IMR-90 (cell line): ENCODE measurements around the gene LAPTM5. TPM values are rescaled to one million over a fixed set of nuclear protein-coding genes. Genes with fewer than 3 reads are reported as not detected.

Experiments
- ATAC-seq: fragments of 200-7000 bp; cut with Tn5 transposase; 2 replicates; pipeline ENCODE4 v1.9.1; 2020; ENCODE audit warnings: low read depth, mild to moderate bottlenecking, moderate library complexity
- BruUV-seq: library from RNA; stranded (reverse); fragments of 400-500 nt; replicated peaks from 2 replicates; lab custom pipeline; 2021; lab: Mats Ljungman, UMichigan
- CTCF ChIA-PET: fragments of 300-600 bp; formaldehyde crosslinking; extraction: SDS; loops from one replicate; lab custom pipeline; 2021; ENCODE audit warnings: antibody characterized with exemption; lab: Yijun Ruan, JAX
- POLR2A ChIA-PET: fragments of 300-600 bp; sonication (Branson Sonifier 250); formaldehyde crosslinking; loops from one replicate; lab custom pipeline; 2022; ENCODE audit warnings: antibody characterized with exemption; ENCODE audit not compliant: unreplicated experiment; lab: Charles Lee
- DNase-seq: peaks from one replicate; pipeline ENCODE4 v3.0.0; 2013
- H2AFZ ChIP-seq: replicated peaks from 2 replicates; pipeline ENCODE3; 2013; ENCODE audit warnings: low read length, mild to moderate bottlenecking; ENCODE audit not compliant: poor library complexity
- H2AK5ac ChIP-seq: 2 replicates; pipeline ENCODE4 v1.6.1; 2013; ENCODE audit warnings: low read depth, low read length, inconsistent platforms
- H2AK9ac ChIP-seq: replicated peaks from 2 replicates; pipeline ENCODE3; 2013; ENCODE audit warnings: mild to moderate bottlenecking, low read depth, low read length, moderate library complexity; ENCODE audit not compliant: poor library complexity
- H2BK120ac ChIP-seq: 2 replicates; pipeline ENCODE4 v1.6.1; 2013; ENCODE audit warnings: low read depth, low read length, inconsistent platforms
- H2BK15ac ChIP-seq: 3 replicates; pipeline ENCODE4 v1.6.1; 2013; ENCODE audit warnings: low read depth, low read length, inconsistent platforms
- H2BK20ac ChIP-seq: 2 replicates; pipeline ENCODE4 v1.6.1; 2013; ENCODE audit warnings: low read depth, mild to moderate bottlenecking, inconsistent platforms, low read length, moderate library complexity
- H2BK5ac ChIP-seq: 2 replicates; pipeline ENCODE4 v1.6.1; 2013; ENCODE audit warnings: mild to moderate bottlenecking, low read depth, low read length, inconsistent platforms; ENCODE audit not compliant: poor library complexity, severe bottlenecking
- H3K14ac ChIP-seq: replicated peaks from 2 replicates; pipeline ENCODE4 v1.6.1; 2013; ENCODE audit warnings: low read depth, low read length, inconsistent platforms
- H3K18ac ChIP-seq: 2 replicates; pipeline ENCODE4 v1.6.1; 2013; ENCODE audit warnings: low read depth, low read length, control low read depth
- H3K23ac ChIP-seq: 2 replicates; pipeline ENCODE4 v1.6.1; 2013; ENCODE audit warnings: low read depth, low read length, inconsistent platforms
- H3K27ac ChIP-seq: 2 replicates; pipeline ENCODE4 v1.5.1; 2013; ENCODE audit warnings: mild to moderate bottlenecking, control low read depth, low read length; ENCODE audit not compliant: insufficient read depth
- H3K27me3 ChIP-seq: 2 replicates; pipeline ENCODE4 v1.6.1; 2013; ENCODE audit warnings: low read length; ENCODE audit not compliant: control insufficient read depth, insufficient read depth
- H3K36me3 ChIP-seq: 2 replicates; pipeline ENCODE4 v1.6.1; 2013; ENCODE audit warnings: low read length, mixed read lengths; ENCODE audit not compliant: control insufficient read depth, insufficient read depth
- H3K4ac ChIP-seq: 2 replicates; pipeline ENCODE4 v1.6.1; 2013; ENCODE audit warnings: low read depth, low read length, inconsistent platforms
- H3K4me1 ChIP-seq: 2 replicates; pipeline ENCODE4 v1.6.1; 2013; ENCODE audit warnings: low read length, mixed read lengths; ENCODE audit not compliant: control insufficient read depth, insufficient read depth
- H3K4me2 ChIP-seq: 2 replicates; pipeline ENCODE4 v1.6.1; 2013; ENCODE audit warnings: low read depth, mild to moderate bottlenecking, control low read depth, low read length, moderate library complexity
- H3K4me3 ChIP-seq: 2 replicates; pipeline ENCODE4 v1.5.1; 2013; ENCODE audit warnings: low read depth, mild to moderate bottlenecking, control low read depth, low read length, moderate library complexity; ENCODE audit not compliant: insufficient read depth
- H3K56ac ChIP-seq: 2 replicates; pipeline ENCODE4 v1.6.1; 2013; ENCODE audit warnings: low read length, inconsistent platforms; ENCODE audit not compliant: insufficient read depth; ENCODE audit errors: extremely low read depth
- H3K79me1 ChIP-seq, 2 experiments: 2 replicates each; pipeline ENCODE4 v1.6.1; 2013; ENCODE audit warnings: low read length in 2 of 2, inconsistent platforms in 1 of 2, low read depth in 1 of 2
- H3K9ac ChIP-seq: 2 replicates; pipeline ENCODE4 v1.6.1; 2013; ENCODE audit warnings: low read depth, low read length, control low read depth
- H3K9me1 ChIP-seq: 2 replicates; pipeline ENCODE4 v1.6.1; 2013; ENCODE audit warnings: low read length, inconsistent platforms; ENCODE audit not compliant: insufficient read depth
- H3K9me3 ChIP-seq: 2 replicates; pipeline ENCODE4 v1.6.1; 2013; ENCODE audit warnings: low read length; ENCODE audit not compliant: control insufficient read depth, insufficient read depth
- H4K20me1 ChIP-seq: 2 replicates; pipeline ENCODE4 v1.6.1; 2013; ENCODE audit warnings: low read length, inconsistent platforms; ENCODE audit not compliant: insufficient read depth
- H4K5ac ChIP-seq: 2 replicates; pipeline ENCODE4 v1.6.1; 2013; ENCODE audit warnings: mild to moderate bottlenecking, low read depth, low read length, control low read depth
- H4K8ac ChIP-seq, 2 experiments: 2 replicates each; pipeline ENCODE4 v1.6.1; 2013; ENCODE audit warnings: low read depth in 2 of 2, low read length in 2 of 2, control low read depth in 1 of 2, inconsistent platforms in 1 of 2
- H4K91ac ChIP-seq: 2 replicates; pipeline ENCODE4 v1.6.1; 2013; ENCODE audit warnings: low read depth, low read length, inconsistent platforms; ENCODE audit not compliant: insufficient read depth
- CEBPB ChIP-seq: IDR thresholded peaks from 2 replicates; pipeline ENCODE4 v1.6.1; 2012; ENCODE audit warnings: low read depth, low read length, improper control_type of control experiment
- CTCF ChIP-seq: conservative IDR thresholded peaks from 2 replicates; pipeline ENCODE4 v1.5.1; 2012; ENCODE audit warnings: mild to moderate bottlenecking, low read depth, low read length, improper control_type of control experiment
- MAFK ChIP-seq: IDR thresholded peaks from 2 replicates; pipeline ENCODE4 v1.6.1; 2012; ENCODE audit warnings: low read depth, low read length, improper control_type of control experiment
- MXI1 ChIP-seq: IDR thresholded peaks from 2 replicates; pipeline ENCODE4 v1.6.1; 2012; ENCODE audit warnings: low read depth, mild to moderate bottlenecking, low read length, moderate library complexity, borderline replicate concordance
- POLR2A ChIP-seq: IDR thresholded peaks from 2 replicates; pipeline ENCODE4 v1.6.1; 2012; ENCODE audit warnings: mild to moderate bottlenecking, low read depth, low read length
- RCOR1 ChIP-seq: IDR thresholded peaks from 2 replicates; pipeline ENCODE4 v1.6.1; 2012; ENCODE audit warnings: mild to moderate bottlenecking, low read length, improper control_type of control experiment; ENCODE audit not compliant: insufficient replicate concordance
- RFX5 ChIP-seq: IDR thresholded peaks from 2 replicates; pipeline ENCODE4 v1.8.0; 2012; ENCODE audit warnings: low read depth, mild to moderate bottlenecking, low read length, moderate library complexity
- USF2 ChIP-seq: fragments of 150-350 bp; IDR thresholded peaks from 2 replicates; pipeline ENCODE4 v1.6.1; 2017; ENCODE audit warnings: mild to moderate bottlenecking, antibody characterized with exemption, low read length, low read depth
- WGBS, 2 experiments: methylation state at CpG; one replicate each; pipeline versions ENCODE4 v1.1.5 to v1.1.7; 2013; ENCODE audit warnings: missing lambda C conversion rate in 2 of 2; ENCODE audit not compliant: insufficient read length in 1 of 2; ENCODE audit errors: extremely low coverage in 2 of 2; 5-methylcytosine and 5-hydroxymethylcytosine counted together
- dilution Hi-C: fragments of 300-500 bp; cut with HindIII; formaldehyde crosslinking; loops from one replicate; pipeline ENCODE4 v1.14.3; 2018; ENCODE audit warnings: low sequenced_read_pairs; ENCODE audit not compliant: unreplicated experiment
- in situ Hi-C: fragments of 300-500 bp; cut with MboI; formaldehyde crosslinking; loops from 3 replicates; pipeline ENCODE4 v1.14.3; 2019; ENCODE audit warnings: low sequenced_read_pairs, inconsistent platforms, mixed read lengths
- intact Hi-C: fragments of 100-400 bp; cut with micrococcal nuclease; formaldehyde crosslinking; loops from 2 replicates; pipeline ENCODE4 v1.10.0; 2022
- polyA plus RNA-seq, 3 experiments: library from polyadenylated mRNA; depleted of rRNA; stranded (reverse); fragments of >200 nt; gene quantifications; 2 replicates each; pipeline ENCODE4 v1.2.3, GENCODE V29; 2012; ENCODE audit warnings: low replicate concordance in 1 of 3
- total RNA-seq: library from RNA; depleted of rRNA; stranded (reverse); fragments of >200 nt; gene quantifications from 2 replicates; pipeline ENCODE4 v1.2.3, GENCODE V29; 2012
- TF ChIP-seq, protein P1 (sequence below): fragments of 150-350 bp; IDR thresholded peaks from 2 replicates; pipeline ENCODE4 v1.6.1; 2016; ENCODE audit warnings: low read depth, mild to moderate bottlenecking, low read length, moderate library complexity, borderline replicate concordance

LAPTM5 gene
- total and polyA plus RNA-seq, 2 of the 4 experiments (the other 2 are of a cell fraction): 0.09 TPM; not detected in 1

GRCh38 chr1:30787266-30787665 lies 29.7 kb upstream of the LAPTM5 start (continued):
- TF ChIP-seq CTCF (no peak), CEBPB (no peak), RCOR1 (no peak)

DNA sequence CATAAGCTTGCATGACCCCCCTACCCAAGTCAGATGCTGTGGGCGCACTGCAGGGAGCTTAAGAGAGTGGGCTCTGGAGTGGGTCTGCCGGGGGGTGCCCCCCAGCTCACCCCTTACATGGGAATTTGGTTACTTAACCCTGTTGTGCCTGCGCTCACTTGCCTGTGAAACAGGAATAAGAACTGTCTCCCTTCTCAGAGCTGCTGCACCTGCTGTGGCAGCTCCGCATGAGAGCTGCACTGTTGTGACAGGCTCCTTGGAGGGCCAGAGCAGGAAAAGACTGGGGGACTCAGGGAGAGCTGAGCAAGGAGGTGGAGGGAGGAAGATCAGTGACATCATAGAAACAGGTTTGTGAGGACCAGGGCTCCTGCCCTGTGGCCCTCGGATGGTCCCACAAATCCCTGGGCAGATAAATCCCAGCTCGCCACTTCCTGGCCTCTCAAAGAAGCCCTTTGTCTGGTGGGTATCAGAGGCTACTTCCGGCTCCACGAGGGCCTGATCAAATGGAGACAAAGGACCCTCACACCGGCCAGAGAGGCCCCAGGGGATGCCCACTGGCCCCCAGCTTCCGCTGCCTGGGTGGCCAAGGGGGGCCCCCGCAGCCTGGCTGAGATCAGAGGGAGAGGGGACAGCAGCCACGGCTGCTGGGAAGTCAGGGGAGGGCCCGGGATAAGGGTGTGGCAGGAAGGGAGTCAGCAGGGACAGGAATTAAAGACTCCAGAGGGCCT lies 28.9 kb upstream of the LAPTM5 start:
- intact Hi-C loops: no loop called here
- Histone ChIP-seq H3K79me1 (no peaks in the 10 kb centered on the region), H3K4me2 (no peak overlapping the region), H4K20me1 (no peaks in the 10 kb centered on the region; the same call in 1 of the 2 replicates), H3K9me3 (no peaks in the 10 kb centered on the region), H3K4me1 (no peaks in the 10 kb centered on the region), H2BK5ac (no peak overlapping the region), H2BK120ac (no peak overlapping the region), H3K14ac (no peak overlapping the region), H4K8ac (no peak overlapping the region), H3K9ac (no peak overlapping the region), H3K36me3 (no peaks in the 10 kb centered on the region), H2AK9ac (peak overlapping the region; percentile 42), H2BK20ac (no peak overlapping the region), H3K4me3 (no peak overlapping the region), H3K4ac (no peak overlapping the region), H3K27ac (no peak overlapping the region), H2AK5ac (no peak overlapping the region), H4K5ac (no peak overlapping the region), H2AFZ (peak overlapping the region; percentile 51), H3K9me1 (no peaks in the 10 kb centered on the region; the same call in 1 of the 2 replicates), H3K18ac (no peak overlapping the region), H3K56ac (no peak overlapping the region), H3K27me3 (peaks cover 19% of the 10 kb centered on the region), H2BK15ac (no peak overlapping the region), H3K23ac (no peak overlapping the region), H4K91ac (no peak overlapping the region)
- no peak for ATAC-seq
- DNase-seq: no peak
- POLR2A ChIA-PET: no interaction called here
- CTCF ChIA-PET: interaction anchor here (0.9 to 1.2 kb wide), 2 partner anchors 15 to 125 kb away, joined by 3 read pairs; no protein-coding TSS in a partner anchor
- 44% methylated on average over 3 of the region's 13 CpGs; no CpG with 5 or more reads in 1 of the 2 experiments for WGBS, 2 experiments
- no TSS peak for BruUV-seq
- in situ Hi-C loops: no loop called here
- dilution Hi-C loops: no loop called here
- TF ChIP-seq MXI1 (no peak), MAFK (no peak), POLR2A (no peak), RFX5 (no peak), USF2 (no peak), CTCF (no peak)
- TF ChIP-seq, protein P1, sequence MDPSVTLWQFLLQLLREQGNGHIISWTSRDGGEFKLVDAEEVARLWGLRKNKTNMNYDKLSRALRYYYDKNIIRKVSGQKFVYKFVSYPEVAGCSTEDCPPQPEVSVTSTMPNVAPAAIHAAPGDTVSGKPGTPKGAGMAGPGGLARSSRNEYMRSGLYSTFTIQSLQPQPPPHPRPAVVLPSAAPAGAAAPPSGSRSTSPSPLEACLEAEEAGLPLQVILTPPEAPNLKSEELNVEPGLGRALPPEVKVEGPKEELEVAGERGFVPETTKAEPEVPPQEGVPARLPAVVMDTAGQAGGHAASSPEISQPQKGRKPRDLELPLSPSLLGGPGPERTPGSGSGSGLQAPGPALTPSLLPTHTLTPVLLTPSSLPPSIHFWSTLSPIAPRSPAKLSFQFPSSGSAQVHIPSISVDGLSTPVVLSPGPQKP: no peak
